ENCODE measurements around the gene TEX51.

Gene TEX51

GRCh38 chr2:126913881-126914615 is 15.4 kb downstream of the TEX51 start:
- TF ChIP-seq YY1 (IDR thresholded peaks at IDR 0.05; ENCODE audit: low read depth) = no peak
- TF ChIP-seq RAD21 (IDR thresholded peaks at IDR 0.05; ENCODE audit: low read depth) = no peak
- no peak for TF ChIP-seq FOXM1 (IDR thresholded peaks at IDR 0.05; ENCODE audit: borderline replicate concordance, low read depth)
- no peak for TF ChIP-seq TAF1 (IDR thresholded peaks at IDR 0.05; ENCODE audit: low read depth)
- no peak for TF ChIP-seq NFIC (IDR thresholded peaks at IDR 0.05)
- TF ChIP-seq CREB1 (IDR thresholded peaks at IDR 0.05; ENCODE audit: low read depth) = no peak
- no peak for TF ChIP-seq REST (IDR thresholded peaks at IDR 0.05; ENCODE audit: low read depth)
- TF ChIP-seq TCF12 (IDR thresholded peaks at IDR 0.05; ENCODE audit: low read depth) = no peak
- TF ChIP-seq EP300 (IDR thresholded peaks at IDR 0.05; ENCODE audit: borderline replicate concordance) = no peak
- TF ChIP-seq ZBTB7A (IDR thresholded peaks at IDR 0.05; ENCODE audit: low read depth) = no peak
- no peak for TF ChIP-seq EGR1 (IDR thresholded peaks at IDR 0.05)
- no peak for TF ChIP-seq CEBPB (IDR thresholded peaks at IDR 0.05)
- TF ChIP-seq USF1 (IDR thresholded peaks at IDR 0.05) = no peak
- no peak for TF ChIP-seq MAX (IDR thresholded peaks at IDR 0.05)
- TF ChIP-seq TEAD4 (IDR thresholded peaks at IDR 0.05) = no peak

GRCh38 chr2:126914811-126915500 is 16.3 kb downstream of the TEX51 start:
- TF ChIP-seq TEAD4 (IDR thresholded peaks at IDR 0.05) (no peak), TAF1 (IDR thresholded peaks at IDR 0.05; ENCODE audit: low read depth) (no peak), USF1 (IDR thresholded peaks at IDR 0.05) (no peak), CREB1 (IDR thresholded peaks at IDR 0.05; ENCODE audit: low read depth) (no peak), FOXM1 (IDR thresholded peaks at IDR 0.05; ENCODE audit: borderline replicate concordance, low read depth) (no peak), EGR1 (IDR thresholded peaks at IDR 0.05) (no peak), NFIC (IDR thresholded peaks at IDR 0.05) (no peak), TCF12 (IDR thresholded peaks at IDR 0.05; ENCODE audit: low read depth) (no peak), RAD21 (IDR thresholded peaks at IDR 0.05; ENCODE audit: low read depth) (no peak), REST (IDR thresholded peaks at IDR 0.05; ENCODE audit: low read depth) (no peak), YY1 (IDR thresholded peaks at IDR 0.05; ENCODE audit: low read depth) (no peak), MAX (IDR thresholded peaks at IDR 0.05) (no peak), ZBTB7A (IDR thresholded peaks at IDR 0.05; ENCODE audit: low read depth) (no peak), CEBPB (IDR thresholded peaks at IDR 0.05) (no peak), EP300 (IDR thresholded peaks at IDR 0.05; ENCODE audit: borderline replicate concordance) (no peak)

GRCh38 chr2:126915903-126916302 is 17.2 kb downstream of the TEX51 start:
- TF ChIP-seq TAF1 (IDR thresholded peaks at IDR 0.05; ENCODE audit: low read depth) (no peak), NFIC (IDR thresholded peaks at IDR 0.05) (no peak), USF1 (IDR thresholded peaks at IDR 0.05) (no peak), TEAD4 (IDR thresholded peaks at IDR 0.05) (no peak), FOXM1 (IDR thresholded peaks at IDR 0.05; ENCODE audit: borderline replicate concordance, low read depth) (no peak)

- TF ChIP-seq TEAD4 (IDR thresholded peaks at IDR 0.05) (no peak), ZBTB7A (IDR thresholded peaks at IDR 0.05; ENCODE audit: low read depth) (no peak), CREB1 (IDR thresholded peaks at IDR 0.05; ENCODE audit: low read depth) (no peak), USF1 (IDR thresholded peaks at IDR 0.05) (no peak), NFIC (IDR thresholded peaks at IDR 0.05) (no peak), REST (IDR thresholded peaks at IDR 0.05; ENCODE audit: low read depth) (no peak), EP300 (IDR thresholded peaks at IDR 0.05; ENCODE audit: borderline replicate concordance) (no peak), RAD21 (IDR thresholded peaks at IDR 0.05; ENCODE audit: low read depth) (no peak), FOXM1 (IDR thresholded peaks at IDR 0.05; ENCODE audit: borderline replicate concordance, low read depth) (no peak), TAF1 (IDR thresholded peaks at IDR 0.05; ENCODE audit: low read depth) (no peak), MAX (IDR thresholded peaks at IDR 0.05) (no peak)
These were observed 18.1 kb downstream of the TEX51 start for GRCh38 chr2:126916744-126917143.
